Pancreas (tissue), 10 donors: ENCODE results near the gene PSMB2. TPM values are rescaled to one million over a fixed set of nuclear protein-coding genes. Genes with fewer than 3 reads are reported as not detected.
A peak's percentile ranks its signal among the peaks of the same experiment; 100 is the strongest.
"Not testable (repeated sequence)": the region's sequence is repeated elsewhere in the genome, so short reads cannot be mapped to it uniquely, and the experiment has no call there.

Experiments
- ATAC-seq, 4 donors: fragments of 200-7000 bp; cut with Tn5 transposase; one replicate each; pipeline versions ENCODE4 v1.8.0 to v1.9.1; 2020; ENCODE audit warnings: mild to moderate bottlenecking in 4 of 4, moderate library complexity in 4 of 4
- DNase-seq, 6 donors: peaks; one replicate each; pipeline ENCODE4 v3.0.0-alpha.2; 2020
- FAIRE-seq: peaks from 2 replicates; lab custom pipeline; 2012; peaks lifted over from hg19 to GRCh38; lab: Jason Lieb, UNC
- H3K27ac ChIP-seq, 4 donors: fragments of 200-600 bp; sonication (generic); 1 replicate in 3 of 4; 2 replicates in 1 of 4; pipeline versions ENCODE4 v1.5.0 to v1.8.0; 2020
- H3K27me3 ChIP-seq, 4 donors: fragments of 200-600 bp; one replicate each; pipeline ENCODE4 v1.8.0; 2021
- H3K36me3 ChIP-seq, 3 donors: fragments of 200-600 bp; sonication (generic) in 1 of 3; one replicate each; pipeline versions ENCODE4 v1.5.0 to v1.8.0; 2020 to 2021
- H3K4me1 ChIP-seq, 3 donors: fragments of 200-600 bp; one replicate each; pipeline ENCODE4 v1.8.0; 2021
- H3K4me3 ChIP-seq, 4 donors: fragments of 200-600 bp; sonication (generic) in 2 of 4; one replicate each; pipeline versions ENCODE4 v1.5.0 to v1.8.0; 2020 to 2021
- H3K9me3 ChIP-seq, 4 donors: fragments of 200-600 bp; one replicate each; pipeline ENCODE4 v1.8.0; 2021
- WGBS, 2 donors: extraction: QIAGEN DNeasy Blood & Tissue Kit; methylation state at CpG; one replicate each; pipeline ENCODE4 v1.1.7; 2013; 5-methylcytosine and 5-hydroxymethylcytosine counted together
- intact Hi-C, 3 donors: fragments of 100-400 bp; cut with DNase I; formaldehyde crosslinking; loops; one replicate each; pipeline versions ENCODE4 v1.11.1 to v1.14.2; 2022
- polyA plus RNA-seq, 2 donors: library from polyadenylated mRNA; stranded (reverse); fragments of 200-250 nt; gene quantifications; one replicate each; pipeline ENCODE4 v1.2.3, GENCODE V29; 2013
- total RNA-seq, 6 donors: library from RNA; stranded (reverse); fragmentation: NEBNext Ultra II Directional in 4 of 6; extraction: Animal tissue kit (Norgen Biotek cat#: 25700) in 4 of 6; gene quantifications; one replicate each; pipeline versions ENCODE4 v1.2.1 to v1.2.4, GENCODE V29; 2021 to 2023
- TF ChIP-seq, protein P1 (sequence below), 4 donors: fragments of 200-600 bp; sonication (generic) in 3 of 4; IDR thresholded peaks; one replicate each; pipeline versions ENCODE4 v1.5.0 to v1.8.0; 2021; ENCODE audit warnings: antibody characterized with exemption in 4 of 4
- donor health status: healthy with polysubstance abuse.
- donor health status: DM: no; HTN: no; CAD: no; lungs with moderate emphysema.
- donor health status: DM: no; HTN: no; CAD: no.
- donor health status: control.
- donor health status: control.
- donor health status: Bipolar disorder and iron deficiency.
- donor health status: DM: yes; HTN: yes; CAD: no.
- donor health status: DM: no; HTN: no; CAD: no.
- donor health status: DM: no; HTN: no; CAD: no.
- donor health status: DM: yes; HTN: yes; CAD: no.

PSMB2 gene
- total and polyA plus RNA-seq, 8 donors = 13.2 to 24.2 (median 21.0) TPM

DNA sequence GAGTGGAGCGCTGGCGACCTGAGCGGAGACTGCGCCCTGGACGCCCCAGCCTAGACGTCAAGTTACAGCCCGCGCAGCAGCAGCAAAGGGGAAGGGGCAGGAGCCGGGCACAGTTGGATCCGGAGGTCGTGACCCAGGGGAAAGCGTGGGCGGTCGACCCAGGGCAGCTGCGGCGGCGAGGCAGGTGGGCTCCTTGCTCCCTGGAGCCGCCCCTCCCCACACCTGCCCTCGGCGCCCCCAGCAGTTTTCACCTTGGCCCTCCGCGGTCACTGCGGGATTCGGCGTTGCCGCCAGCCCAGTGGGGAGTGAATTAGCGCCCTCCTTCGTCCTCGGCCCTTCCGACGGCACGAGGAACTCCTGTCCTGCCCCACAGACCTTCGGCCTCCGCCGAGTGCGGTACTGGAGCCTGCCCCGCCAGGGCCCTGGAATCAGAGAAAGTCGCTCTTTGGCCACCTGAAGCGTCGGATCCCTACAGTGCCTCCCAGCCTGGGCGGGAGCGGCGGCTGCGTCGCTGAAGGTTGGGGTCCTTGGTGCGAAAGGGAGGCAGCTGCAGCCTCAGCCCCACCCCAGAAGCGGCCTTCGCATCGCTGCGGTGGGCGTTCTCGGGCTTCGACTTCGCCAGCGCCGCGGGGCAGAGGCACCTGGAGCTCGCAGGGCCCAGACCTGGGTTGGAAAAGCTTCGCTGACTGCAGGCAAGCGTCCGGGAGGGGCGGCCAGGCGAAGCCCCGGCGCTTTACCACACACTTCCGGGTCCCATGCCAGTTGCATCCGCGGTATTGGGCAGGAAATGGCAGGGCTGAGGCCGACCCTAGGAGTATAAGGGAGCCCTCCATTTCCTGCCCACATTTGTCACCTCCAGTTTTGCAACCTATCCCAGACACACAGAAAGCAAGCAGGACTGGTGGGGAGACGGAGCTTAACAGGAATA, 64.0 kb downstream of the PSMB2 start:
- DNase-seq (no peak), ATAC-seq (peak in 3 of 4 donors; percentile 25 to 68 (median 55)), FAIRE-seq (no peak)
- Histone ChIP-seq H3K4me1 (no peaks in the 10 kb centered on the region), H3K27ac (no peak overlapping the region), H3K4me3 (peak overlapping the region in 3 of 4 donors; percentile 13 to 45 (median 22)), H3K36me3 (no peaks in the 10 kb centered on the region), H3K9me3 (no peaks in the 10 kb centered on the region), H3K27me3 (no peaks in the 10 kb centered on the region)
- TF ChIP-seq, protein P1, sequence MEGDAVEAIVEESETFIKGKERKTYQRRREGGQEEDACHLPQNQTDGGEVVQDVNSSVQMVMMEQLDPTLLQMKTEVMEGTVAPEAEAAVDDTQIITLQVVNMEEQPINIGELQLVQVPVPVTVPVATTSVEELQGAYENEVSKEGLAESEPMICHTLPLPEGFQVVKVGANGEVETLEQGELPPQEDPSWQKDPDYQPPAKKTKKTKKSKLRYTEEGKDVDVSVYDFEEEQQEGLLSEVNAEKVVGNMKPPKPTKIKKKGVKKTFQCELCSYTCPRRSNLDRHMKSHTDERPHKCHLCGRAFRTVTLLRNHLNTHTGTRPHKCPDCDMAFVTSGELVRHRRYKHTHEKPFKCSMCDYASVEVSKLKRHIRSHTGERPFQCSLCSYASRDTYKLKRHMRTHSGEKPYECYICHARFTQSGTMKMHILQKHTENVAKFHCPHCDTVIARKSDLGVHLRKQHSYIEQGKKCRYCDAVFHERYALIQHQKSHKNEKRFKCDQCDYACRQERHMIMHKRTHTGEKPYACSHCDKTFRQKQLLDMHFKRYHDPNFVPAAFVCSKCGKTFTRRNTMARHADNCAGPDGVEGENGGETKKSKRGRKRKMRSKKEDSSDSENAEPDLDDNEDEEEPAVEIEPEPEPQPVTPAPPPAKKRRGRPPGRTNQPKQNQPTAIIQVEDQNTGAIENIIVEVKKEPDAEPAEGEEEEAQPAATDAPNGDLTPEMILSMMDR (IDR thresholded peaks at IDR 0.05) = no peak
- intact Hi-C loops = loop anchor here in 1 of 3 donors (10.0 kb wide), 1 partner anchor 147 kb away; no protein-coding TSS in a partner anchor
- 42 to 49% methylated on average over 69 to 70 of the region's 70 CpGs for WGBS, 2 donors

DNA sequence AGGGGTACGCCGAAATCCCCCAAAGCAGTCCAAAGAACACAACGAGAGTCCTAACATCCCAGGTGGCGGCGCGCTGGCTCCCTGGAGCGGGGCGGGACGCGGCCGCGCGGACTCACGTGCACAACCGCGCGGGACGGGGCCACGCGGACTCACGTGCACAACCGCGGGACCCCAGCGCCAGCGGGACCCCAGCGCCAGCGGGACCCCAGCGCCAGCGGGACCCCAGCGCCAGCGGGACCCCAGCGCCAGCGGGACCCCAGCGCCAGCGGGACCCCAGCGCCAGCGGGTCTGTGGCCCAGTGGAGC, 64.6 kb downstream of the PSMB2 start:
- peak overlapping the region in 1 of 4 donors; percentile 45 for H3K4me3 ChIP-seq
- not testable (repeated sequence) for ATAC-seq, H3K27me3 ChIP-seq, H3K4me1 ChIP-seq, H3K27ac ChIP-seq, FAIRE-seq, H3K36me3 ChIP-seq, H3K9me3 ChIP-seq, DNase-seq
- WGBS, 2 donors = 51 to 57% methylated on average over 37 of the region's 37 CpGs
- intact Hi-C loops = loop anchor here in 1 of 3 donors (10.0 kb wide), 1 partner anchor 148 kb away; no protein-coding TSS in a partner anchor

DNA sequence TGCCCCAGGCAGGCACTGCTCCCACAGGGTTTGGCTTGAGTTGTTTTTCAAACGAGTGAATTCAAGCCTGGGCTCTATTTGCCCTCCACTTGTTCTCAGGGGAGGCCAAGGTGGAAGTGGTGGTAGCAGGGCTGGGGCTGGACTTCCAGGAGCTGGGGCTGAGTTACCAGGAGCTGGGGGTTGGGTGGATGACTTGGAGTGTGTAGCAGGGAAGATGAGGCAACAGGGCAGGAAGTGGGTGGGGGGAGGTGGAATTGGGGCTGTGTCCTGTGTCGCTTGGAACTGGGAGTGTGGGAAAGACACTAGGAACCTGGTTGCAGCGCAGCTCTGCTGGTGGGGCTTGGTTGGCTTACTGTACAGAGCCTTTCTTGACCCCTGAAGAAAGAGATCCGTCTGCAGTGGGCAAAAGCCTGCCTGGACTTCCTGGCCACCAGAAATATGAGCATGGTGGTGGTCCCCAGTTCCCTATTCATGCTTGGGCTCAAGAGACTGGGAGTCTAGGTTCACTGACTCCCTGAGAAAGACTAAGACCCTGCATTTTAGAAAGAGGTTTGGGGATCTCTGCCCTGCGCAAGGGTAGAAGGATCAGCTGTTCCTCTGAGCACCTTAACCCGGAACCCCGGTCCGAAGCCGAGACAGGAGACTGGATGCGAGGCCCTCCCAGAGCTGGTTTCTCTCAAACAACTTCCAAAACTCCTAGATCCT, 65.1 kb downstream of the PSMB2 start:
- Histone ChIP-seq H3K4me1 (no peaks in the 10 kb centered on the region), H3K27ac (no peak overlapping the region), H3K9me3 (no peaks in the 10 kb centered on the region), H3K36me3 (no peaks in the 10 kb centered on the region), H3K4me3 (no peak overlapping the region), H3K27me3 (no peaks in the 10 kb centered on the region)
- FAIRE-seq (no peak), ATAC-seq (no peak), DNase-seq (no peak)
- intact Hi-C loops = loop anchor here in 1 of 3 donors (10.0 kb wide), 1 partner anchor 149 kb away; no protein-coding TSS in a partner anchor
- TF ChIP-seq, protein P1 (IDR thresholded peaks at IDR 0.05) = no peak
- 79 to 82% methylated on average over 10 of the region's 10 CpGs for WGBS, 2 donors

DNA sequence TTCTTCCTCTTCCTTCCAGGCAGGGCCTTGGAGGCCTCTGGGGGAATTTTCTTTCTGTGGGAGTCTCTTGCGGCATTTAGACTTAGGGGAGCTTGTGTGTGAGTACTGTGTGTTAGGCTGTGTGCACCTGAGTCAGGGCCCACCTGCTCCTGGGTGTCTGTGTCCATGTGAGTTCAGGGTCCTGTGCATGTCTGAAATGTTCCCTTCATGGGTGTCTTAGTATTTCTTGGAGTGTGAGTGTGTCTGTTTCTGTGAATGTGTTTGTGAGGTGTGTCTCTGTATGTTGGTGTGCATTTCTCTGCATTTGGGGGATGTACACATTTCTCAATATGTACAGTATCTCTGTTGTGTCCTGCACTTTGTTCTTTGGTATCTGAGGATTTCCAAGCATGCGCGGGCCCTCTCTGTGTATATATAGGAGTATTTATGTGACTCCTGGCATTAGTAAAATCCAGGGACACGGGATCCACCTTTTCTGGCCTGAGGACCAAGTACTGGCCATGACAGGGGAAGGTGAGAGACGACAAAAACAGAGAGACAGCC, 65.8 kb downstream of the PSMB2 start:
- H3K4me1 ChIP-seq = no peaks in the 10 kb centered on the region
- DNase-seq = no peak
- no peaks in the 10 kb centered on the region for H3K27me3 ChIP-seq
- no peaks in the 10 kb centered on the region for H3K36me3 ChIP-seq
- FAIRE-seq = no peak
- H3K4me3 ChIP-seq = no peak overlapping the region
- TF ChIP-seq, protein P1 (IDR thresholded peaks at IDR 0.05) = no peak
- 77 to 82% methylated on average over 5 of the region's 5 CpGs for WGBS, 2 donors
- ATAC-seq = no peak
- no peaks in the 10 kb centered on the region for H3K9me3 ChIP-seq
- intact Hi-C loops = loop anchor here in 1 of 3 donors (10.0 kb wide), 1 partner anchor 149 kb away; no protein-coding TSS in a partner anchor
- H3K27ac ChIP-seq = no peak overlapping the region
